Fibroblast of lung (primary cell): Measurements from ENCODE around the gene AK9. TPM values are rescaled to one million over a fixed set of nuclear protein-coding genes. Genes with fewer than 3 reads are reported as not detected.
"Not testable (repeated sequence)": the region's sequence is repeated elsewhere in the genome, so short reads cannot be mapped to it uniquely, and the experiment has no call there.

Experiments used
- DNase-seq, 2 donors: peaks; one replicate each; pipeline versions ENCODE4 v3.0.0 to v3.0.0-alpha.2; 2010; ENCODE audit warnings: low read depth in 2 of 2
- H2AFZ ChIP-seq: 2 replicates; pipeline ENCODE4 v1.5.1; 2012; ENCODE audit warnings: low read length, control low read depth, inconsistent platforms
- H3K27ac ChIP-seq: 2 replicates; pipeline ENCODE4 v1.5.1; 2011; ENCODE audit warnings: low read length, control low read depth; ENCODE audit not compliant: insufficient read depth
- H3K27me3 ChIP-seq: 2 replicates; pipeline ENCODE4 v1.5.1; 2011; ENCODE audit warnings: mild to moderate bottlenecking, low read length; ENCODE audit not compliant: control insufficient read depth, insufficient read depth
- H3K36me3 ChIP-seq: 2 replicates; pipeline ENCODE4 v1.5.1; 2011; ENCODE audit warnings: low read length; ENCODE audit not compliant: control insufficient read depth, insufficient read depth
- H3K4me1 ChIP-seq: 2 replicates; pipeline ENCODE4 v1.5.1; 2011; ENCODE audit warnings: low read length; ENCODE audit not compliant: control insufficient read depth, insufficient read depth; ENCODE audit errors: extremely low read depth
- H3K4me2 ChIP-seq: 2 replicates; pipeline ENCODE4 v1.5.1; 2011; ENCODE audit warnings: low read length, control low read depth; ENCODE audit not compliant: insufficient read depth; ENCODE audit errors: extremely low read depth
- H3K4me3 ChIP-seq, 4 experiments: fragments of 200-600 bp in 1 of 4; sonication (generic) in 1 of 4; replicated peaks in 1 of 4; 2 replicates each; pipeline ENCODE4 v1.5.1; 2011 to 2016; ENCODE audit warnings: low read length in 4 of 4, low read depth in 3 of 4, mild to moderate bottlenecking in 3 of 4, control low read depth in 2 of 4, inconsistent platforms in 1 of 4, mixed read lengths in 1 of 4; ENCODE audit not compliant: insufficient read depth in 1 of 4; ENCODE audit errors: control extremely low read depth in 1 of 4
- H3K79me2 ChIP-seq: 2 replicates; pipeline ENCODE4 v1.5.1; 2012; ENCODE audit warnings: mild to moderate bottlenecking, low read length, inconsistent platforms; ENCODE audit not compliant: control insufficient read depth, insufficient read depth
- H3K9ac ChIP-seq: 2 replicates; pipeline ENCODE4 v1.5.1; 2011; ENCODE audit warnings: mild to moderate bottlenecking, low read length, control low read depth; ENCODE audit not compliant: insufficient read depth
- H3K9me3 ChIP-seq: 2 replicates; pipeline ENCODE4 v1.5.1; 2012; ENCODE audit warnings: low read depth, low read length; ENCODE audit not compliant: control insufficient read depth, insufficient read depth
- H4K20me1 ChIP-seq: 2 replicates; pipeline ENCODE4 v1.5.1; 2011; ENCODE audit warnings: low read length; ENCODE audit not compliant: control insufficient read depth, insufficient read depth; ENCODE audit errors: extremely low read depth
- CTCF ChIP-seq, 2 donors: IDR thresholded peaks in 1 of 2; conservative IDR thresholded peaks in 1 of 2; 1 replicate in 1 of 2; 2 replicates in 1 of 2; pipeline ENCODE4 v1.5.1; 2011 to 2012; ENCODE audit warnings: low read length in 2 of 2, control low read depth in 1 of 2, inconsistent platforms in 1 of 2, low read depth in 1 of 2, mild to moderate bottlenecking in 1 of 2
- EZH2 ChIP-seq: IDR thresholded peaks from 2 replicates; pipeline ENCODE4 v1.5.1; 2012; ENCODE audit warnings: low read length, control low read depth, mild to moderate bottlenecking; ENCODE audit errors: missing control alignments
- polyA plus RNA-seq, 2 donors: library from polyadenylated mRNA; depleted of rRNA in 1 of 2; stranded (reverse) in 1 of 2; unstranded in 1 of 2; fragments of >200 nt; gene quantifications; 2 replicates each; pipeline ENCODE4 v1.2.1, GENCODE V29; 2011 to 2012; ENCODE audit warnings: missing spikeins in 1 of 2
- total RNA-seq: library from RNA; depleted of rRNA; stranded (reverse); fragments of >200 nt; gene quantifications from 2 replicates; pipeline ENCODE4 v1.2.1, GENCODE V29; 2014

Gene AK9
- total and polyA plus RNA-seq, 2 donors (not counting 1 experiment from before 2014, with no cell fraction given): 4.5 to 10.4 TPM

- TF ChIP-seq CTCF (conservative IDR thresholded peaks at IDR 0.05 in 1 of 2, IDR thresholded peaks at IDR 0.05 in 1 of 2; ENCODE audit: low read depth in 1 of 2, low read length in 2 of 2): no peak
- TF ChIP-seq EZH2: no peak
- H3K27me3 ChIP-seq: no peaks in the 10 kb centered on the region
- no peaks in the 10 kb centered on the region for H3K79me2 ChIP-seq
- no peak for DNase-seq
- no peaks in the 10 kb centered on the region for H3K9me3 ChIP-seq
- H3K4me2 ChIP-seq: no peak overlapping the region
- H3K36me3 ChIP-seq: no peaks in the 10 kb centered on the region
- H2AFZ ChIP-seq: no peak overlapping the region
- no peak overlapping the region for H3K4me3 ChIP-seq
- no peaks in the 10 kb centered on the region for H4K20me1 ChIP-seq
- H3K9ac ChIP-seq: no peak overlapping the region
- H3K4me1 ChIP-seq: peaks cover 2% of the 10 kb centered on the region
- H3K27ac ChIP-seq: no peak overlapping the region
Measured at GRCh38 chr6:109738667-109739066, 47.7 kb upstream of the AK9 start.

GRCh38 chr6:109738255-109738654 is 47.3 kb upstream of the AK9 start:
- Histone ChIP-seq H3K79me2 (no peaks in the 10 kb centered on the region), H3K4me3 (no peak overlapping the region), H3K4me1 (peaks cover 2% of the 10 kb centered on the region), H3K9me3 (no peaks in the 10 kb centered on the region), H3K36me3 (no peaks in the 10 kb centered on the region), H3K27me3 (no peaks in the 10 kb centered on the region), H3K9ac (no peak overlapping the region), H3K27ac (no peak overlapping the region), H3K4me2 (no peak overlapping the region), H2AFZ (no peak overlapping the region), H4K20me1 (no peaks in the 10 kb centered on the region)
- no peak for DNase-seq
- TF ChIP-seq CTCF (conservative IDR thresholded peaks at IDR 0.05 in 1 of 2, IDR thresholded peaks at IDR 0.05 in 1 of 2; ENCODE audit: low read depth in 1 of 2, low read length in 2 of 2) (no peak), EZH2 (no peak)

DNA sequence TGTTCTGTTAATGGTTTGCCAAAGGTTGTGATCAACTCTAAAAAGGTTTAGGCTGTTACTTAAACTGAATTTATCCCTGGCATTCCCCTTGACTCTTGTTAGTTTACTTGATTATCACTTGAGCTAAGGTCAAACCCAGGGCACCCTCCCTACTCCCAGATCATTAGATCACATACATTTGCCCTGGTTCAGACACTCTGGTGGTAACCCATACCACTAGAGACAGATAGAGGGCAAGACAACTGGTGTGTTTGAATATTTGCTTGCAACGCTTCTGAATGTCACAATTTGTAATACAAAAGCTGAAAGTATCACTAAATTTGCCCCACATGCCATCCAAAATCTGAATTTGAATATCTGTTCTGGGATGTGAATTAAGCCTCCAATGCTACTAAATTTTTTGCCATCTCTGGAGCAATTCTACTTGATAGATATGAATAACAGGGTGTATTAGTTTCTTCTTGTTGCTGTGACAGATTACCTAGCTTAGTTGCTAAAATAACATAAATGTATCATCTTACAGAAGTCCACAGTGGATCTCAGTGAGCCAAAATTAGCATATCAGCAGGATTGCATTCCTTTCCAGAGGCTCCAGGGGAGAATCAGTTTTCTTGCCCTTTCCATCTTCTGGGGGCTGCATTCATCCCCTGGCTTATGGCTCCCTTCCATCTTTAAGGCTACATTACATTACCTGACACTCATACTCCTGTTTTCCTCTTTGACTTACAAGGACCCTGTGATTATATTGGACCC is 45.4 kb upstream of the AK9 start:
- no peak for TF ChIP-seq CTCF (conservative IDR thresholded peaks at IDR 0.05 in 1 of 2, IDR thresholded peaks at IDR 0.05 in 1 of 2; ENCODE audit: low read depth in 1 of 2, low read length in 2 of 2)
- TF ChIP-seq EZH2: no peak
- no peaks in the 10 kb centered on the region for H3K9me3 ChIP-seq
- H3K27me3 ChIP-seq: no peaks in the 10 kb centered on the region

DNA sequence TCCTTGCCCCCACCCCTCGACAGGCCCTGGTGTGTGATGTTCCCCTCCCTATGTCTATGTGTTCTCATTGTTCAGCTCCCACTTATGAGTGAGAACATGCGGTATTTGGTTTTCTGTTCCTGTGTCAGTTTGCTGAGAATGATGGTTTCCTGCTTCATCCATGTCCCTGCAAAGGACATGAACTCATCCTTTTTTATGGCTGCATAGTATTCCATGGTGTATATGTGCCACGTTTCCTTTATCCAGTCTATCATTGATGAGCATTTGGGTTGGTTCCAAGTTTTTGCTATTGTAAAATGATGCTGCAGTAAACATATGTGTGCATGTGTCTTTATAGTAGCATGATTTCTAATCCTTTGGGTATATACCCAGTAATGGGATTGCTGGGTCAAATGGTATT is 34.2 kb upstream of the AK9 start:
- not testable (repeated sequence) for H3K9me3 ChIP-seq, H3K4me2 ChIP-seq, H2AFZ ChIP-seq, H3K27me3 ChIP-seq, H3K79me2 ChIP-seq, H3K36me3 ChIP-seq, H3K4me1 ChIP-seq, H3K27ac ChIP-seq, H3K9ac ChIP-seq, H3K4me3 ChIP-seq, H4K20me1 ChIP-seq, DNase-seq

More for the DNA sequence above, 45.4 kb upstream of the AK9 start:
- peak in 1 of 2 donors; percentile 8 for DNase-seq
- Histone ChIP-seq H4K20me1 (no peaks in the 10 kb centered on the region), H3K36me3 (no peaks in the 10 kb centered on the region), H3K4me3 (no peak overlapping the region), H2AFZ (no peak overlapping the region), H3K79me2 (no peaks in the 10 kb centered on the region), H3K4me2 (no peak overlapping the region), H3K9ac (no peak overlapping the region), H3K4me1 (peaks cover 2% of the 10 kb centered on the region), H3K27ac (no peak overlapping the region)
